ENCODE measurements around the gene ENTR1. TPM values are rescaled to one million over a fixed set of nuclear protein-coding genes. Genes with fewer than 3 reads are reported as not detected.

Gene ENTR1
- total RNA-seq, 4 donors from 2014 or later = 26.3 to 55.1 (median 44.0) TPM

- H3K27ac ChIP-seq = no peak overlapping the region
- TF ChIP-seq POLR2A (IDR thresholded peaks at IDR 0.05) (no peak), CTCF (IDR thresholded peaks at IDR 0.05) (peak in 1 of 4 experiments; percentile 32)
Measured at GRCh38 chr9:136363949-136364748, 46.3 kb downstream of the ENTR1 start.

GRCh38 chr9:136363106-136363948 is 47.1 kb downstream of the ENTR1 start, which contains the start of gene DNLZ:
DNLZ (minus strand) TSS chr9:136363744; CDS start chr9:136363714, 30 bp downstream.
- peak within 1 kb of the TSS; percentile 74 to 99 for H3K4me3 ChIP-seq
- peak; percentile 82 for TF ChIP-seq POLR2AphosphoS5 (IDR thresholded peaks at IDR 0.05)
- peak; percentile 72 to 83 for TF ChIP-seq POLR2A (IDR thresholded peaks at IDR 0.05)
- no peak for TF ChIP-seq EP300 (IDR thresholded peaks at IDR 0.05)
- TF ChIP-seq CTCF (IDR thresholded peaks at IDR 0.05) = peak in 3 of 4 experiments; percentile 98 to 99 (median 98)
- H3K4me1 ChIP-seq = peaks cover 0 to 40% (median 17%) of the 10 kb centered on the region in 3 donors
- WGBS, 2 donors (ENCODE audit: low coverage in 1 of 2) = 0% methylated on average over 1 to 3 of the region's 97 CpGs
- peak within 1 kb of the TSS; percentile 49 to 97 (median 92) for H3K27ac ChIP-seq
- no peaks in the 10 kb centered on the region for H3K9me3 ChIP-seq
- ATAC-seq = peak; percentile 95
- peaks cover 0 to 21% of the 10 kb centered on the region in 2 donors for H3K36me3 ChIP-seq
- peaks cover 30% of the 10 kb centered on the region for H3K27me3 ChIP-seq

More at GRCh38 chr9:136363949-136364748, 46.3 kb downstream of the ENTR1 start:
- no peaks in the 10 kb centered on the region for H3K9me3 ChIP-seq
- H3K36me3 ChIP-seq = peaks cover 0 to 15% of the 10 kb centered on the region in 2 donors
- WGBS, 2 donors (ENCODE audit: low coverage in 1 of 2) = 0% methylated on average over 1 of the region's 54 CpGs; no CpG with 5 or more reads in 1 of the 2 donors
- peaks cover 0 to 40% (median 17%) of the 10 kb centered on the region in 3 donors for H3K4me1 ChIP-seq
- H3K4me3 ChIP-seq = peak overlapping the region in 1 of 2 donors; percentile 99
- H3K27me3 ChIP-seq = peaks cover 30% of the 10 kb centered on the region
- no peak for ATAC-seq

GRCh38 chr9:136362450-136362784 is 48.0 kb downstream of the ENTR1 start:
- no peak overlapping the region for H3K4me3 ChIP-seq

More at GRCh38 chr9:136362450-136362784, 48.0 kb downstream of the ENTR1 start:
- Histone ChIP-seq H3K27ac (peak overlapping the region in 3 of 4 donors; percentile 90 to 97 (median 95)), H3K9me3 (no peaks in the 10 kb centered on the region), H3K36me3 (peaks cover 0 to 30% of the 10 kb centered on the region in 2 donors), H3K4me1 (peaks cover 0 to 40% (median 17%) of the 10 kb centered on the region in 3 donors), H3K27me3 (peaks cover 27% of the 10 kb centered on the region)
- WGBS, 2 donors (ENCODE audit: low coverage in 1 of 2) = 67 to 86% methylated on average over 1 of the region's 6 CpGs
- ATAC-seq = no peak
- TF ChIP-seq CTCF (IDR thresholded peaks at IDR 0.05) (no peak), POLR2AphosphoS5 (IDR thresholded peaks at IDR 0.05) (no peak), POLR2A (IDR thresholded peaks at IDR 0.05) (no peak), EP300 (IDR thresholded peaks at IDR 0.05) (no peak)
